Activated CD4-positive, CD25-positive, alpha-beta regulatory T cell treated with anti-CD3 and anti-CD28 coated beads, Interleukin-2, amount 50 U/mL, for 16 hours (primary cell): ENCODE measurements around the gene EVC.
"Not testable (repeated sequence)": the region's sequence is repeated elsewhere in the genome, so short reads cannot be mapped to it uniquely, and the experiment has no call there.

ENCODE experiments used
- DNase-seq: peaks from one replicate; pipeline ENCODE4 v3.0.0-alpha.2; 2020; ENCODE audit warnings: low read depth, low spot score

EVC gene

GRCh38 chr4:5812057-5812456 is 101.1 kb downstream of the EVC start:
- not testable (repeated sequence) for DNase-seq

GRCh38 chr4:5812506-5813229 is 101.7 kb downstream of the EVC start:
- no peak for DNase-seq

GRCh38 chr4:5813882-5814255 is 102.9 kb downstream of the EVC start:
- no peak for DNase-seq

- no peak for DNase-seq
Measured at GRCh38 chr4:5814421-5814820, 103.4 kb downstream of the EVC start.

GRCh38 chr4:5815641-5816040 is 104.6 kb downstream of the EVC start:
- DNase-seq, result no peak

GRCh38 chr4:5816101-5816500 is 105.1 kb downstream of the EVC start:
- DNase-seq, result no peak

GRCh38 chr4:5816851-5817375 is 105.9 kb downstream of the EVC start:
- no peak for DNase-seq

GRCh38 chr4:5821665-5822358 is 110.8 kb downstream of the EVC start:
- DNase-seq, result no peak

- DNase-seq, result no peak
Measured at GRCh38 chr4:5822619-5823018, 111.6 kb downstream of the EVC start.

GRCh38 chr4:5823542-5824211 is 112.7 kb downstream of the EVC start:
- DNase-seq, result no peak

- DNase-seq, result no peak
Measured at GRCh38 chr4:5824227-5824626, 113.2 kb downstream of the EVC start.

GRCh38 chr4:5824635-5825034 is 113.6 kb downstream of the EVC start:
- DNase-seq, result no peak

- no peak for DNase-seq
Measured at GRCh38 chr4:5825321-5826041, 114.5 kb downstream of the EVC start.

GRCh38 chr4:5826437-5827107 is 115.6 kb downstream of the EVC start:
- no peak for DNase-seq

GRCh38 chr4:5827108-5828004 is 116.4 kb downstream of the EVC start:
- no peak for DNase-seq

- DNase-seq, result no peak
Measured at GRCh38 chr4:5828005-5828391, 117.0 kb downstream of the EVC start.

GRCh38 chr4:5836943-5837342 is 125.9 kb downstream of the EVC start:
- DNase-seq, result no peak

GRCh38 chr4:5837483-5837882 is 126.5 kb downstream of the EVC start:
- not testable (repeated sequence) for DNase-seq

GRCh38 chr4:5839332-5839731 is 128.3 kb downstream of the EVC start:
- no peak for DNase-seq
